Right lobe of liver (tissue), 4 donors: Measurements from ENCODE around the gene LMO4.

Experiments
- CTCF ChIP-seq, 4 donors: fragments of 200-600 bp in 3 of 4; fragments of 450-650 bp in 1 of 4; IDR thresholded peaks; one replicate each; pipeline versions ENCODE4 v1.5.1 to v1.8.0; 2016 to 2022; ENCODE audit warnings: antibody characterized with exemption in 4 of 4, mild to moderate bottlenecking in 2 of 4
- POLR2A ChIP-seq: fragments of 450-650 bp; IDR thresholded peaks from one replicate; pipeline ENCODE4 v1.6.1; 2017; ENCODE audit warnings: antibody characterized with exemption, mild to moderate bottlenecking
- donor health status: DM: no; HTN: no; CAD: no.
- donor health status: DM: no; HTN: no; CAD: no.
- donor health status: DM: no; HTN: yes; CAD: no.

DNA sequence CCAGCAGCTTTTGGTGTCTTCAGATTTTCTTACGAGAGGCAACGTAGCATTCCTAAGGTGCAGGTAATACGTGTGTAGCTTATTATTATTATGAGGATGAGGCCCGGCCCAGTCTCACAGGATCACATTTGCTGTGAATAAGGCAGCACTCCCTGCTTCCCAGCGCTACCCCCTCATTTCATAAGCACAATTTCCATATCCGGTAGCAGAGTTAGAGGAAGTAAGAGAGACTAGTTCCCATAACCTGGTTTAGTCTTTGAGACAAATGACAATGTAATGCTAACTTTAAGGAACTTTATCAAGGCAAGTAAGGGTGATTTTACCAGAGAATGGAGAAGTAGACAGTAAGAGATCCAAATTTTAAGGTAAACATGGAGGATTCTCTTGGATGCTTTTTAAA is 14.6 kb upstream of the LMO4 start:
- no peak for TF ChIP-seq CTCF (IDR thresholded peaks at IDR 0.05)
- TF ChIP-seq POLR2A = no peak
